ENCODE results near the gene CD3G.
"Not testable (repeated sequence)": the region's sequence is repeated elsewhere in the genome, so short reads cannot be mapped to it uniquely, and the experiment has no call there.

The CD3G gene

GRCh38 chr11:118343981-118344515 lies at the start of gene CD3G:
Gene CD3G, plus strand, starts transcription at chr11:118344344. Its CDS starts 80 bp downstream, at chr11:118344424.
- DNase-seq, result no peak

GRCh38 chr11:118295199-118295598 lies 48.9 kb upstream of the CD3G start:
- DNase-seq, result no peak

GRCh38 chr11:118295815-118296454 lies 48.2 kb upstream of the CD3G start:
- DNase-seq, result no peak

GRCh38 chr11:118301600-118302195 lies 42.4 kb upstream of the CD3G start:
- DNase-seq, result no peak

GRCh38 chr11:118304227-118304567 lies 39.9 kb upstream of the CD3G start:
- DNase-seq, result no peak

GRCh38 chr11:118304568-118305248 lies 39.4 kb upstream of the CD3G start, which contains the start of gene CD3E:
Gene CD3E, plus strand, starts transcription at chr11:118304730. Its CDS starts 223 bp downstream, at chr11:118304953.
- no peak for DNase-seq

- no peak for DNase-seq
These were observed 38.4 kb upstream of the CD3G start for GRCh38 chr11:118305726-118306125.

- DNase-seq, result no peak
These were observed 37.6 kb upstream of the CD3G start for GRCh38 chr11:118306556-118306955.

GRCh38 chr11:118308995-118309528 lies 35.1 kb upstream of the CD3G start:
- not testable (repeated sequence) for DNase-seq

- DNase-seq, result no peak
These were observed 33.9 kb upstream of the CD3G start for GRCh38 chr11:118310271-118310670.

GRCh38 chr11:118310781-118311485 lies 33.2 kb upstream of the CD3G start:
- no peak for DNase-seq

GRCh38 chr11:118311518-118311917 lies 32.6 kb upstream of the CD3G start:
- no peak for DNase-seq

GRCh38 chr11:118312328-118312727 lies 31.8 kb upstream of the CD3G start:
- DNase-seq, result no peak

- no peak for DNase-seq
These were observed 30.9 kb upstream of the CD3G start for GRCh38 chr11:118313242-118313641.

GRCh38 chr11:118314988-118315411 lies 29.1 kb upstream of the CD3G start:
- DNase-seq, result no peak

- DNase-seq, result no peak
These were observed 26.0 kb upstream of the CD3G start for GRCh38 chr11:118318124-118318523.

GRCh38 chr11:118318581-118319336 lies 25.4 kb upstream of the CD3G start:
- no peak for DNase-seq

GRCh38 chr11:118319337-118319707 lies 24.8 kb upstream of the CD3G start:
- no peak for DNase-seq

- DNase-seq, result no peak
These were observed 23.6 kb upstream of the CD3G start for GRCh38 chr11:118320515-118320914.

GRCh38 chr11:118321386-118322082 lies 22.6 kb upstream of the CD3G start:
- no peak for DNase-seq

- no peak for DNase-seq
These were observed 21.4 kb upstream of the CD3G start for GRCh38 chr11:118322721-118323120.

GRCh38 chr11:118325283-118325682 lies 18.9 kb upstream of the CD3G start:
- DNase-seq, result no peak
